ENCODE results near the gene SAMD4A.
"Not testable (repeated sequence)": the region's sequence is repeated elsewhere in the genome, so short reads cannot be mapped to it uniquely, and the experiment has no call there.

SAMD4A gene

GRCh38 chr14:54614296-54614695, 47.4 kb downstream of the SAMD4A start:
- CTCF ChIA-PET = no interaction called here
- POLR2A ChIA-PET = no interaction called here

GRCh38 chr14:54617467-54617866, 50.5 kb downstream of the SAMD4A start:
- no peak for DNase-seq (ENCODE audit: extremely low spot score)
- CTCF ChIA-PET = no interaction called here
- POLR2A ChIA-PET = no interaction called here
- TF ChIP-seq BHLHE40 (IDR thresholded peaks at IDR 0.05; ENCODE audit: borderline replicate concordance) (no peak), SP1 (IDR thresholded peaks at IDR 0.05) (no peak), TARDBP (IDR thresholded peaks at IDR 0.05) (no peak), FOXK2 (IDR thresholded peaks at IDR 0.05) (no peak), FOXA1 (IDR thresholded peaks at IDR 0.05) (no peak), NFRKB (IDR thresholded peaks at IDR 0.05) (no peak), LEF1 (IDR thresholded peaks at IDR 0.05; ENCODE audit: borderline replicate concordance) (no peak), L3MBTL2 (conservative IDR thresholded peaks at IDR 0.05) (no peak), PKNOX1 (IDR thresholded peaks at IDR 0.05) (no peak), CTBP1 (IDR thresholded peaks at IDR 0.05; ENCODE audit: borderline replicate concordance) (no peak), ELF4 (IDR thresholded peaks at IDR 0.05) (no peak), SUZ12 (IDR thresholded peaks at IDR 0.05) (no peak)

More at GRCh38 chr14:54614296-54614695, 47.4 kb downstream of the SAMD4A start:
- DNase-seq (ENCODE audit: extremely low spot score) = no peak
- TF ChIP-seq SUZ12 (IDR thresholded peaks at IDR 0.05) (no peak), L3MBTL2 (conservative IDR thresholded peaks at IDR 0.05) (no peak), PKNOX1 (IDR thresholded peaks at IDR 0.05) (no peak), LEF1 (IDR thresholded peaks at IDR 0.05; ENCODE audit: borderline replicate concordance) (no peak), TARDBP (IDR thresholded peaks at IDR 0.05) (no peak), FOXK2 (IDR thresholded peaks at IDR 0.05) (no peak), SP1 (IDR thresholded peaks at IDR 0.05) (no peak), NFRKB (IDR thresholded peaks at IDR 0.05) (no peak), ARNT (IDR thresholded peaks at IDR 0.05) (no peak), FOXM1 (IDR thresholded peaks at IDR 0.05; ENCODE audit: borderline replicate concordance) (no peak), ZNF384 (IDR thresholded peaks at IDR 0.05) (no peak), HDGF (IDR thresholded peaks at IDR 0.05; ENCODE audit: borderline replicate concordance) (no peak), BHLHE40 (IDR thresholded peaks at IDR 0.05; ENCODE audit: borderline replicate concordance) (no peak), ELF4 (IDR thresholded peaks at IDR 0.05) (no peak), CTBP1 (IDR thresholded peaks at IDR 0.05; ENCODE audit: borderline replicate concordance) (no peak), FOXA1 (IDR thresholded peaks at IDR 0.05) (no peak)

GRCh38 chr14:54621686-54622085, 54.8 kb downstream of the SAMD4A start:
- TF ChIP-seq FOXM1 (IDR thresholded peaks at IDR 0.05; ENCODE audit: borderline replicate concordance) (no peak), L3MBTL2 (conservative IDR thresholded peaks at IDR 0.05) (no peak), SP1 (IDR thresholded peaks at IDR 0.05) (no peak), LEF1 (IDR thresholded peaks at IDR 0.05; ENCODE audit: borderline replicate concordance) (no peak), TARDBP (IDR thresholded peaks at IDR 0.05) (no peak), SUZ12 (IDR thresholded peaks at IDR 0.05) (no peak)
- CTCF ChIA-PET = interaction anchor here (1.2 kb wide), 1 partner anchor 11 kb away, joined by 3 read pairs; no protein-coding TSS in a partner anchor
- DNase-seq (ENCODE audit: extremely low spot score) = no peak
- POLR2A ChIA-PET = interaction anchor here (1.1 kb wide), 1 partner anchor 51 kb away, joined by 3 read pairs; no protein-coding TSS in a partner anchor

GRCh38 chr14:54622192-54622958, 55.4 kb downstream of the SAMD4A start:
- DNase-seq (ENCODE audit: extremely low spot score) = no peak
- no peak for TF ChIP-seq FOXM1 (IDR thresholded peaks at IDR 0.05; ENCODE audit: borderline replicate concordance)
- no peak for TF ChIP-seq ARNT (IDR thresholded peaks at IDR 0.05)
- no peak for TF ChIP-seq ELF4 (IDR thresholded peaks at IDR 0.05)
- no peak for TF ChIP-seq SUZ12 (IDR thresholded peaks at IDR 0.05)
- no peak for TF ChIP-seq PKNOX1 (IDR thresholded peaks at IDR 0.05)
- TF ChIP-seq FOXA1 (IDR thresholded peaks at IDR 0.05) = no peak
- ChIA-PET CTCF (interaction anchor here (1.2 kb wide), 1 partner anchor 12 kb away, joined by 3 read pairs; no protein-coding TSS in a partner anchor), POLR2A (interaction anchor here (1.1 kb wide), 1 partner anchor 50 kb away, joined by 3 read pairs; no protein-coding TSS in a partner anchor)

- ChIA-PET CTCF (no interaction called here), POLR2A (no interaction called here)
- TF ChIP-seq ARNT (IDR thresholded peaks at IDR 0.05) (no peak), SUZ12 (IDR thresholded peaks at IDR 0.05) (no peak), CTBP1 (IDR thresholded peaks at IDR 0.05; ENCODE audit: borderline replicate concordance) (no peak), ELF4 (IDR thresholded peaks at IDR 0.05) (no peak), FOXM1 (IDR thresholded peaks at IDR 0.05; ENCODE audit: borderline replicate concordance) (no peak), TARDBP (IDR thresholded peaks at IDR 0.05) (no peak), L3MBTL2 (conservative IDR thresholded peaks at IDR 0.05) (no peak), SP1 (IDR thresholded peaks at IDR 0.05) (no peak), BHLHE40 (IDR thresholded peaks at IDR 0.05; ENCODE audit: borderline replicate concordance) (no peak), HDGF (IDR thresholded peaks at IDR 0.05; ENCODE audit: borderline replicate concordance) (no peak), PKNOX1 (IDR thresholded peaks at IDR 0.05) (no peak), FOXK2 (IDR thresholded peaks at IDR 0.05) (no peak), ZNF384 (IDR thresholded peaks at IDR 0.05) (no peak)
- no peak for DNase-seq (ENCODE audit: extremely low spot score)
Measured at GRCh38 chr14:54623279-54624004, 56.5 kb downstream of the SAMD4A start.

GRCh38 chr14:54624005-54624358, 57.1 kb downstream of the SAMD4A start:
- CTCF ChIA-PET; POLR2A ChIA-PET; DNase-seq (ENCODE audit: extremely low spot score): not testable (repeated sequence)

All from HEK293T (cell line).